ENCODE data around the gene ELOA.

GRCh38 chr1:23807453-23807852 is 64.2 kb downstream of the ELOA start:
- TF ChIP-seq CTCF (conservative IDR thresholded peaks at IDR 0.05) (no peak), ZFX (IDR thresholded peaks at IDR 0.05) (no peak)

All from C4-2B (cell line).